ENCODE results near the gene BMPER.
A peak's percentile ranks its signal among the peaks of the same experiment; 100 is the strongest.

BMPER gene

DNA sequence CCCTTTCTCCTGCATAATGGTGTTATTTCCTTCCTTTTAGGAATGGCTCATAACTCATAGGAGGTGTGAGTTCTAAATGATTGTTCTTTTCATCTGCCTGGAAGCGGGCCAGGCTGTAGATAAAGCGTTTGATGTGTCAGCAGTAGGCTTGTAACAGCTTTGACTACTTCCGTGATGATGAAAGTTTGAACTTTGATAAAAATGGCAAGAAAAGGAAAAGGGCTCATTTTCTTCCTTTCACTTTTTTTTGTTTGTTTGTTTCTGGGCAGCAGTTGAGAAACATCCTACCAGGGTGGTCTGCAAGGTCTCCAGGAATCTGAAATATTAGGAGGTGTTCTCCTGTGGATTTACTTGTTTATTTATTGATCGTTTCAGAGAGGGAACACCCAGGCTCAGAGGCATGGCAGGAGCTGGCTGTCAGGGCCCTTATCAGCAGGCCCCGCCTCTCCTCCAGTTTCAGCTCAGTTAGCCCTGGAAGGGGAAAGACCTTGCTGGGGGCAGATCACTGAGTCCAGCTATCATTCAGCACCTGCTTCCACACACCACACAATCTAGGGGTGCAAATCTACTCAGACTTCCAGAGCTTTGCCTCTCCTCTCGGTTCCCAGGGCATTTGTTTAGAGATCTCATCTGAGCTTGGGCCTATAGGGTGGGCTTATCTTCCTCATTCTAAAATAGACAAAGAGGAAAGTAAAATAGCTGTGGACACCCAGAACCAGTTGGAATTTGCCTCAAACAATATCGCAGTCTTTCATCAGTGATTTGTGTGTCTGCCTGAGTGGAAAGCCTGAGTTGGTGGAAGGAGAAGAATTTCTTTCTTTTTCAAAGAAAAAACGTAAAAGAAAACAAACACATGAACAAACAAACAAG is 130.9 kb downstream of the BMPER start:
- no peak for DNase-seq

DNA sequence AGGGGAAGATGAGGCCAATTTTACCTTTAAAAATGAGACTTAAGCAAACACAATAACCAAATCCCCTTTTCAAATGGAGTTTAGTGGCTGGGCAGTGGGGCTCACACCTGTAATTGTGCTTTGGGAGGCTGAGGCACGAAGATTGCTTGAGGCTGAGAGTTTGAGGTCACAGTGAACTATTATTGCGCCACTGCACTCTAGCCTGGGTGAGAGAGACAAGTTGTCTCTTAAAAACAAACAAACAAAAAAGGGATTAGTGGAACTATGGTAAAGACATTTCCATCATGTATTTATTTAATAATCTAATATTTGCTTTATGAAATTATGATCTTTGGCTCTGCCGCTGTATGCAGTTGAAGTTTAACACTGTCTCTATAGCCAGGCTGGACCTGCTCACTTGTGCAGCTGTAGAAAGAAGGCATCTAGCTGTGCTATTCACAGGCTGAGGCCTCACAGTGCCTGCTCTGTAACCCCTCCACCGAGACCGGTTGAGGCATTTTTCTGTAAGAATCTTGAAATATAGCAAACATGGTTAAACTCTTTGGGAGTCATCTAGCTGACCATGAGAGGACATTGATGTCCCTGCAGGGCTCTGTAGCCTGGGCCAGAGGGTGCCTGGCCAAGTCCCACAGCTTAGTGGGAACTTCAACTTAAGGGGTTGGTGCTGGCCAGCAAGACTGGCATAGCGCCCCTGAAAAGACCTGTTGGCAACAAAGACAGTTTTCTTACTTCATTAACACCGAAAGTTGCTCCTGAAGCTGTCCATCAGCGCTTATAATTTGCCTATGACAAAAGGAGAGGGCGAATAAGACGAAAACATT is 131.8 kb downstream of the BMPER start:
- no peak for DNase-seq

DNA sequence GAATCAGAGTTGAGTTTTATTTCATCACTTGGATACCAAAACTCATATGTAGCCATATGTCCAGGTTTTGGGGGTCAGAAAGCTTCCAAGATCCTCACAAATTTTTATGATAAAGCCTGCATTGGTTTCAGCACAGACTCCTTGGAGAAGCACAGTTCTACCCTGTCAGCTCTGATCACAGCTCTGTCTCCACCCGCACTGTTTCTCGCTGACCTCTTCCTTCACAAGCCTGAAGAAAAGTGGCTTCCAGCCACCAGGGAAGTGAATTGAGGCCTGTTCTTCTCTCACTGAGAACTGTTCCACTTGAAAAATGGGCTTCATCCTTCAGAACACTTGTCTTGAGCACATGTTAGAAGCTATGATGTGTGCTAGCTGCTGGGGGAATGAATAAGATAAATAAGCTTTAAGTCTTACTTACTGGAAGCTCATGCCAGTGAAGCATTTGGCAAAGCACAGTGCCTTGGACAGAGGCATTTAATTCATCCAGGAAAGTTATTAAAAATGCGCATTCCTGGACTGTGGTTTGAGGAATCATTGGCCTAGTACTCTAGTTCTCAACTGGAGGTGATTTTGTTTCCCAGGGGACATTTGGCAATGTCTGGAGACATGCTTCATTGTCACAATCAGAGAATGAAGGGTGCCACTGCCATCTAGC is 133.6 kb downstream of the BMPER start:
- DNase-seq: no peak

DNA sequence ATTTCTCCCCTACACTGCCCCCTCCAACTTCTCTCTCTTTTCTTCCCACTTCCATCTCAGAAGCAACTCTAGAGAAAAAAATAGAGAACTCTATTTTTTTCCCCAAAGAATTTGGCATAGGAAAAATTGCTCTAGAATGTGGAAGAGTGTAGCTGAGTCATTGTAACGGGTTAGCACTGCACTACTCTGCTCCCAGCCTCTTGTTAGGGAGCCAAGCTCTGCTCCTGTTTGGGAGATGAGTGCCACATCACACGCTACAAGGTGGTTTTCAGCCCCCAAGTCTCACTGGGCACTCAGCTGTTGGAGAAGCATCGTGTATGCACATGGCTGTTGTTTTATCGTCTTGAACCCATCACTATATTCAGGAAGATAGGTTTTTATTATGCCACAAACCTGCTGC is 136.4 kb downstream of the BMPER start:
- no peak for DNase-seq

DNA sequence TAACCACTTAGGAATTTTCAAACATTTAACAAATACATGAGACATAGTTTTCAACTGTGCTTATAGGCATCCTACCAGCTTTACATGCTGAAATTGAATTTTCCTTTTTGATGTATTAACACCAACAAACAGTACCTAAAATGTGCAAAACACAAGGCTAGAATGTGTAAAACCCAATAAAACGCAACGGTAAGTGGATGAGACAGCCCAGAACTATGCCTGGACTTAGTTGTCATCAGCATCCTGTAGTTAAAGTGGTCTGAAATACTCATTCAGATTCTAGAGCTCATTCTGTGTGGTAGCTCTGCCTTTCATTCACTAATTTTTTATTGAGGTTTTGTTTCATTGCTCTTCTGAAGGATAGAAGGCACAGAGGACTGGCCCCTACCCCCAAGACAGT is 137.1 kb downstream of the BMPER start:
- DNase-seq: no peak

DNA sequence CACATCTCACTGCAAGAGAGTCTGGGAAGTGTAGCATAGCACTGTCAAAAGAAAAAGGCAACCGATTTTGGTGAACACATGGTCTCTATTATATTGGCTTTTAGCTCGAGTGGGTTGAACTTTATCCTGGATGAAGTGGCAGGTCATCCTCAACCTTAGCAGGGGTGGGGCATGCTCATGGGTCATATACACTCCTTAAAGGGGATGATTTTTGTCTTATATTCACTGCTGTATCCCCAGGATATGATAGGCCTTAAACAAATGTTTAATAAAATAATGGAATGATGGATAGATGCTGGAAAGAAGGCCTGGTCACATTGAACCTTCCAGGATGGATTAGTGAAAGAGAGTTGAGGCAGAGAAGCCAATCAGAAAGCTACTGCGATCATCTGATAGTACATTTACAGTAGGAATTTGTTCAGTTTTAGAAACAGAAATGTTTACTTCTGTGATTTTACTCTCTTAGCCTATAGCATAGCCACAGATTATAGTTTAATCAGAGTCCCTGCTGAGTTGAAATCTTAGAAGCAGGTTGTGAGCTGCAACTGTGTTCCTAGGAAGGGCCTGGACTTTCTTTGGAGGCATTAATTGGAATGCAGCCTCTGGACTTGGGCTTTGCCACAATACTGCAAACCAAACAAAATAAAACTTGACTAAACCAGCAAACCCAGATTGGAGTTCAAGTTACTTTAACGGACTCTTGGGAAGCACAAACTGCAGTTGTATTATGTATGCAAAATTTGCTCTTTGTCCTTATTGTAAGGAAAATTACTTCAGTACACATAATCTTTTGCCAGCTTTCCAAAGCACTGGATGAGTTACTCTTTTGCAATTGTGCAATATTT is 138.3 kb downstream of the BMPER start:
- DNase-seq: no peak

DNA sequence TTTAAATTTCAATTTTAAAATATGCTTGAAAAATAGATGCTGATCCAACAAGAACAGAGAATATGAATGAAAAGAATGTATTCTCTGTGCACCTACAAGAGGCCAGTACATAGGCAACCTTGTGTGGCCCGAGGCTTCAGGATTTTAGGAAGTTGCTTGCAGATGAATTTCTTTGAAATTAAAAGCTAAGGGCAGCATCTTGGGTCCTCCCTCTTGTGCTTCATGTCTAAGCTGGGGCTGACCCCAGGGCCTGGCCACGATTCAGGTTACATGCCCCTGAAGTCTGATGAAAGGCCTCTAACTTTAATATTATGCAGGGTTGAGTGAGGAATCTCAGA is 138.9 kb downstream of the BMPER start:
- no peak for DNase-seq

DNA sequence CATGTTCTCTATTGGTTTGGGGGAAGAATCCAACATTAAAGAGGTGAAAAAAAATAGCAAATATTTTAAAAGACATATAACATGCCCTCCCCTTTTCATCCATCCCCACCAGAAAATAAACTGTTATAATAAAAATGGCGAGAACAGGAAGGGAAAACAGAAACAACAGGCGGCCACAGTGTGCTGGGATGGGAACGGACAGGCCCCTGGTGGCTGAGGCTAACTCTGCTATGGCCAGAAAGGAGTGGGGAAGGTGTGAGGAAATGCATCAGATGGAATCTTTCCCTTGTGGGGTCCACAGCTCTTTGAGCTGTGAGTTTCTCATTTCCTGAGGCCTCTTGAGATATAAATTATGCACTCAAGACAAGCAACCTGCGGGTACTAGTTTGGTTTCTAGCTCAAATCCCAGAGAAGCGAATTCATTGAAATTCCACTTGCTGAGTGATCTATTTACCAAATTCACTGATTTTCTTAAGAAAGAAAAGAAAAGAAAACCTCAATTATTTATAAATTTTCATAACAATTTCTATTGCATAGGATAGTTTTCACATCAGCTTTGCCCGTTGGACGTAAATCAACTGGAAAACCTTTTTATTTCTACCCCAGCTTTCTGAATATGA is 139.5 kb downstream of the BMPER start:
- no peak for DNase-seq

DNA sequence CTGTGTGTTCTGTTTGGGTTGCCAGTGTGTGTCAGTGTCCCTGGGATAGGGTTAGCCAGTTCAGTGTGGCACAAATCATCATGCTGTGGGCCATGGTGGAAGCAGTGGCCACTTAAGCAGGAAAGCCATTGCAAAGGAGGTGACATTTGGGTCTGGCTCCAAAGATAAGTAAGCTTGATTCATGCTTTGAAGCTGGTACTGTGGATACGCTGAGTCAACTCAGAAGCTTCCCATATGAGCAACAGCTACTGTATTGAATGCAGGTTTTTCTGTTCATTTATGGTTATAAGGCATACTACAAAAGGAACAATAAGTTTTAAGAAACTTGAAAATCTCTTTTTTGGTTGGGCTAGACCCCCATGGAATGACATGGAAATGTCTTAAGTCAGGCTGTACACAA is 143.1 kb downstream of the BMPER start:
- DNase-seq: no peak

DNA sequence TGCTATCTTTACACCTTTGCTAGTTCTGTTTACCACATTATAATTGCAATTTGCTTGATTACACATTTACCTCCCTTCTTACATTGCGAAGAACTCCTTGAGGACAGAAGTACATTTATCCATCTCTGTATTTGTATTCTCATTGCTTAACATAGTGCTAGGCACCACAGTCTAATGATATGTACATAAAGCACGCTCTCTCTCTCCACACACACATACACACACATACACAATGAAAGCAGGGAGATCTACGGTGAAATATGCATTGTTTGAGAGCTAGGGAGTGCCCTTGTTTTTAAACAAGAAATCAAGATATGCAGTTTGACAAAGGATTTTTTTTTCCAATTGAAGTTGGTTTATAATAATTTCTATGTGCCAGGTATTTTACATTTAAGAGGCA is 148.7 kb downstream of the BMPER start:
- no peak for DNase-seq

DNA sequence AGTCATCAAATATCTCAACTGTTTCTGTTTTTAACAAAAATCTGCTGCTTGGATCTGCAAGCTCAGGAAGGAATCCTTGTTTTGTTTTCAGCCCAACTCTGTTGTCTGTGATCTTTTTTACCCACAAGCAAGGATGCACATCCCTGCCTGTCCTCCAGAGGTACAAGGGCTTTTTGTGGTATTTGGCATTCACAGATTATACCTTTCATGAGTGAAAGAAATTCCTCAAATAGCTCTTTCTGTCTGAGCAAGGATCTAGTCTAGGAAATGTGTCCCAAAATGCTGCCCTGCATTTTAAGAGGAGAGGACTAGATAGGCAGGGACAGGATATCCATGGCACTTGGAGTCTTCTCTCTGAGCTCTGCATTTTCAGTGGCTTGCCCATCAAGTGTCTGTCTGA is 151.8 kb downstream of the BMPER start:
- DNase-seq: no peak

DNA sequence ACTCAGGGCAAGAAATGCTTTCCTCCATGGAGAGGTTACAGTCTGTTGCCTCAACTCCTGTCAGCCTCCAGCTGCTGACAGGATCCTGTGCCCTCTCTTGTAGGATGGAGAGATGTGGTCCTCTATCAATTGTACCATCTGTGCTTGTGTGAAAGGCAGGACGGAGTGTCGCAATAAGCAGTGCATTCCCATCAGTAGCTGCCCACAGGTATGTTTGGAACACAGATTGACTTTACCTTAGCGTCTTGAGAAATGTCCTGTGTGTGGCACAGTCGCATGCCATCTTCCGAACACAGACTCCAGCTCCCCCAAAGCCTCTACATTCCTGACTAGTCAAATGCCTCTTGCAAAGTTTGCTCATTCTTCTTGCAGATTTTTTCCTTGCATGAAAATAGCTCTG is 152.6 kb downstream of the BMPER start:
- peak; percentile 81 for DNase-seq

DNA sequence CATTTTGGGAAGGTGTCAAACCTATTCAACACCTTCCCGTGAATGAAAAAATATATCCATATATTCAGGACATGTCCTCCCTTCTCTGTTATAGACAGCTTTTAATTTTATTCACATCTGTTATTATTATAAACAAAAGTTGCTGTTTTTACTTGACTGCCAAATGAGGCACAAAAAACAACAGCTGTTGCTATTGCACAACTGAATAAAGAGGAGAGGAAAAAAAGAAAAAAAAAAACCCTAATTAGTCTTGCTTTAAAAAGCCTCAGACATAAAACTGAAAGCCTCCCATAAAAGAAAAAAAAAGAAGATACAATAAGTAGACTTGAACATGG is 153.4 kb downstream of the BMPER start:
- DNase-seq: peak; percentile 90

DNA sequence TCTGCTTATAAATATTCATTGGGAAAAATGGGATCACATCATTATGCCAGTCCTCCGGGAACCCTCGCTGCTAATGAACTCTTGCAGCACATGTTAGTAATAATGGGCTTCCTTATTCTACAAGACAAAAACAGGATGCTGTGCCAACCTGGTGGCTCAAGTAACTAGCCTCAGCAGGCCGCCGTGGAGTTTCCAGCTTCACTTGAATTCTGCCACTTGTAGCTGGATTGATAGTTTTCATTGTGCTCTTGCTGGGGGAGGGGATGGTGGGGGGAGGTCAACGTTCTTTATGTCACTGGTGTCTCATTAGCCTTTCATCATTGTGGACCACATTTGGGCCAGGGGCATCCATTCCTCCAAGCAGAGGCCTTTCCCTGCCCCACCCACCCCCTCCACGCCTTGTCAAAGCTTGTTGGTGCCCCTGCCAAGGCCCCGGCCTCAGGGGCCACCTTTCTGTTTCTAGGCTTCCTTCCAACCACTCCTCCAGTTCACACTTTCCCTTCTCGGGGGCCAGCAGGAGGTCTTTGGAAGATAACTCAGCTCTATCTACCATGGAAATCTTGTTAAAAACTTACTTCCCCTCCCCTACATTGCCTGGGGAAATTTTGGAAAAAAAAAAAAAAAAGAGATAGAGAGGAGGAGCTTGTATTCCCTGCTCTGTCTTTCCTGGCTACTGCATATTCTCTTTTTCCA is 153.9 kb downstream of the BMPER start:
- no peak for DNase-seq

DNA sequence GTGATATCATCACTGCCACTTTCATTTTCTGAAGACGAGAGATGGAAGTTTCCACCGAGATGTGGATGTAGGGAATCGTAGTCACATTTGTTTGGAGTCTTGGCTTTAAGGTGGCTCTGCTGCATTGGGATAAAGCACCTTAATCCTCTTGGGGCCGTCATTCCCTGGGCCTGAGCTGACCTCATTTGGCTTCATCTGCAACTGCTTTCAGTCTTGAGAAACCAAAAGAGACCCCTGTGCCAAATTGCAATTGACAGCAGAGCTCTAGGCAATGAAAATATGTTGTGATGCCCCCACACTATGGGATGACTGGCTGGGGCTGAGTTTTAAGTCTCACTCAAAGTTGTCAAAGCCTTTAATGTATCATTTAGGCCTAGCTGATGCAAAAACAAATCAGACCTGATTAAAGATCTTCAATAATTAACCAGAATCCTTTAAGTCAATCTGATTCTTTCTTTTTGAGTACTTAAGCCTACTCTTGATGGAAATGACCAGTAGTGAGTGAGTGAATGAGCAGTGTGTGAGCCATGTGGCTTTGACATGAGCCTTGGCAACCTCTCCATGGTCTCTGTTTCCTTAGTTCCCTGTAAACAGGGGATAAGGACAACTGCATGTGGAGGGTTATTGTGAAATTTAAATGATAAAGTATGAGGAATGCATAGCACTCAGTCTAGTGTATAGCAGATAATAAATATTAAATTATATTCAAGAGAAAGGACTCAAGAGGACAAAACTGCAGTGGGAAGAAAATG is 155.0 kb downstream of the BMPER start:
- no peak for DNase-seq

DNA sequence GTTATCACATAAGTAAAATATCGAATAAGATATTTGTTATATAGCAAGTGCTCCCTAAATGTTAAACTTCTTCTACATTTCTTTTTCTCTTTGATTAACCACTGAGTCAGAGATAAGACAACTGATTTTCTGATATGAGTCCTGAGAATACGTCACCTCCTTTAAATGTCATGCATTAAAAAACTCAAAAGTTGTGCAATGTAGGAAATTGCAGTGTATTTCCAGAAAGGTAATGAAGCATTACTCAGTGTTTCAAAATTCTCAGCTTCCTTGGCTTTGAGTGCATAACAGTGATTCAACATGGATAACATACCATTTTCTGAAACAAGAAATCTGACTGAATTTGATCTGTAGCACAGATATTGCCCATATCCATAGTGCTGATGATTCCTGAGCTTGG is 155.8 kb downstream of the BMPER start:
- DNase-seq: no peak

DNA sequence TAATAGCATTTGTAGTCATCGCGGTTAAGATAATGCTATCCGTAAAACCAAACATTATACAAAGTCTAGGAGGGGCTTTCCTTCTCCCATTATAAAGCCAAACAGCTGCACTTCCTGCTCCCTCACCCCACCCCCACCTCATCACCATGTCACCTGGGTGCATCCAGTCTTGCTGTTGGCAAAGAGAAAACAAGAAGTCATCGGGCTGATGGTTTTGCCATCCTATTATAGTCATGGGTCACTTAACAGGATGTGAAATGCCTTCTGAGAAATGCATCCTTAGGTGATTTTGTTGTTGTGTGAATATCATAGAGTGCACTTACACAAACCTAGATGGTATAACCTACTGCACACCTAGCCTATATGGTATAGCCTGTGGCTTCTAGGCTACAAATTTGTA is 157.0 kb downstream of the BMPER start:
- no peak for DNase-seq

DNA sequence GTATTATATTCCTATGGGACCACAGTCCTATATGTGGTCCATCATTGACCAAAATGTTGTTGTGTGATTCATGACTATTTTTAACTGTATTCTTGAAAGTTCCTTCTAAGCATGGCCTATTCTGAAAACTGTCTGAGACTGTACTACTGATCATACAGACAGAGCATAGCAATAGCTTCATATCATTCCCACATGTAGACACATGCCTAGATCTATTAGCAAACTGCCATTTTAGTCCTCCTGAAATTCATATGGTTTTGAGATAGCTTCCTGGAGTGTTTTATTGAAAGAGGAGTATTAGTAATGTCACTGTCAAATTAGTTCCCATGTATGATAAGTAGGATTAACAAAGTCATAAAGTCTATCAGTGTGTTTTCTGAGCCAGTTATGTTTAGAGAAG is 157.5 kb downstream of the BMPER start:
- DNase-seq: no peak

DNA sequence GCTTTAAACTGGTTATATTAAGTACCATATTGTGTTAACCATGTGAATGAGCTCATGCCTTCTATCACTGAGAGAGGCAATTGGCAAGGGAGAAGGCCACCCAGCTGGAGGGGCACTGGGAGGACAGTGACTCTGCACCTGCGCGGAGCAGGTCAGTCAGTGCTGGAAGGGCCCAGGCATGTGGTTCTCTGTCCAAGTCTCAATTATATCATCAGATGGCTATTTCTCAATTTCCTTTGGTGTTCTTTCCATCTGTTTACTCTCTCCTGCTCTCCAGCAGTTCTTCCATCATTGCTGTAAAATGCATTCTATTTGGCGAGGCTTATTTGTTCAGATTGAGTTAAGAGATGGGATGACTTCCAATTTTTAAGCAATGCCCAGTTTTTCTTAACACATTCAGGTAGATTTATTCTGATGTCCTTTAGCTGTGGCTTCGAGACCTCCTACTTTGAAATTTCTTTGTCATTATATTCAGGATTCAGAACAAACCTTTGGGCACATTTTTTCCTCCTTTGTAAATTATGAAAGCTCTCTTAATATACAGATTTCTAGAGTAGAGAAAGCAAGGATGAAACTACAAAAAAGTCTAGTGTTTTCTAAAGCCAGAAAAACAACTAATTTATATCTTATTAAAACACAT is 159.3 kb downstream of the BMPER start:
- DNase-seq: no peak

DNA sequence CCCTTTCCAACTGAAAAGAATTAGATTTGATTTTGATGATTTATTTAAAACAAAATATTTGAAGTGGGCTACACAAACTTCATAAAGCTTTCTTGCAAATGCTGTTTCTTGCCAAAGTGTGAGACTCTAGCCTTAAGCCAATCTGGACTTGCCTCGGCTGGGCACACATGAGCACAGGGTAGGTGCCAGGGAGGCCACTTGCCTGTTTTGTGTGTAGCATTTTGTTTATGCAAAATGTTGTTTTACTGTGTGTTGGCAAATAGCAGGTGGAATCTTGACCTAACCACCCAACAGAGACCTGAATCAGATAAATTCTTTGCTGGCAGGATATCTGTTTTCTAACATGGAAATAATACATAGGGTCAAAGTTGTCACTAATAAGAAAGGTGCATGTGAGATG is 161.1 kb downstream of the BMPER start:
- no peak for DNase-seq

Measured in NCI-H1694 treated with DMSO at 0.1 percent for 48 hours (cell line).